Measurements from ENCODE around the gene CD70.
"Not testable (repeated sequence)": the region's sequence is repeated elsewhere in the genome, so short reads cannot be mapped to it uniquely, and the experiment has no call there.

The CD70 gene, protein sequence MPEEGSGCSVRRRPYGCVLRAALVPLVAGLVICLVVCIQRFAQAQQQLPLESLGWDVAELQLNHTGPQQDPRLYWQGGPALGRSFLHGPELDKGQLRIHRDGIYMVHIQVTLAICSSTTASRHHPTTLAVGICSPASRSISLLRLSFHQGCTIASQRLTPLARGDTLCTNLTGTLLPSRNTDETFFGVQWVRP

DNA sequence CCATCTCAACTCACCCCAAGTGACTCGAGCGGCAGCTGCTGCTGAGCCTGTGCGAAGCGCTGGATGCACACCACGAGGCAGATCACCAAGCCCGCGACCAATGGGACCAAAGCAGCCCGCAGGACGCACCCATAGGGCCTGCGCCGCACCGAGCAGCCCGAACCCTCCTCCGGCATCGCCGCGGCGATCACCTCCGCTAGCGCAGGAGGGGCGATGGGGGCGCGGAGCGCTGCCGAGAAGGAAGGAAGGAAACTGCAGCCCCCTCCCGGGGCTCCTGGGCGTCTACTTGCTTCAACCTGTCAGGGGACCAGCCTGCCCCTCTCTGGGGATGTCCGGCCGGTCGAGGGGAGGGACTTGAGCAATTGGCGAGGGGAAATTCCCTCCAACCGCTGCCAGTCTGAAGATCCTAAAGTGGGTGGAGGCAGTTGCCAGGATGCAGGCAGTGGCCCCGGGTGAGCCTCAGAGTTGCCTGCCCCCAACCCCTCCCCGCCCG lies at the start of gene CD70:
TSS of gene CD70 (minus strand) at position 324 of the 493 bp plus-strand sequence. CDS start at position 176, 148 bp downstream.
- DNase-seq, result peak in 1 of 2 experiments; percentile 43

- DNase-seq, result not testable (repeated sequence)
Measured at GRCh38 chr19:6640333-6640732, 49.4 kb upstream of the CD70 start.

GRCh38 chr19:6639439-6639838 lies 48.5 kb upstream of the CD70 start:
- no peak for DNase-seq

GRCh38 chr19:6633456-6633813 lies 42.5 kb upstream of the CD70 start:
- DNase-seq, result not testable (repeated sequence)

DNA sequence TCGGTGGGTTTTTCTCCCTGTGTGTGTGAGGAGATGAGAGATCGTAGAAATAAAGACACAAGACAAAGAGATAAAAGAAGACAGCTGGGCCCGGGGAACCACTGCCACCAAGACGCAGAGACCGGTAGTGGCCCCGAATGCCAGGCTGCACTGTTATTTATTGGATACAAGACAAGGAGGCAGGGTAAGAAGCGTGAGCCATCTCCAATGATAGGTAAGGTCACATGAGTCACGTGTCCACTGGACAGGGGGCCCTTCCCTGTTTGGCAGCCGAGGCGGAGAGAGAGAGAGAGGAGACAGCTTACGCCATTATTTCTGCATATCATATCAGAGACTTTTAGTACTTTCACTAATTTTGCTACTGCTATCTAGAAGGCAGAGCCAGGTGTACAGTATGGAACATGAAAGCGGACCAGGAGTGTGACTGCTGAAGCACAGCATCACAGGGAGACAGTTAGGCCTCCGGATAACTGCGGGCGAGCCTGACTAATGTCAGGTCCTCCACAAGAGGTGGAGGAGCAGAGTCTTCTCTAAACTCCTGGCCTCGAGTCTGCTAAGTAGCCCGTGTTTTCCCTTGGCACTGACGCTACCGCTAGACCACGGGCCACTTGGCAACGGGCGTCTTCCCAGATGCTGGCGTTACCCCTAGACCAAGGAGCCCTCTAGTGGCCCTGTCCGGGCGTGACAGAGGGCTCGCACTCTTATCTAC lies 42.0 kb upstream of the CD70 start:
- DNase-seq, result peak; percentile 30 to 51

DNA sequence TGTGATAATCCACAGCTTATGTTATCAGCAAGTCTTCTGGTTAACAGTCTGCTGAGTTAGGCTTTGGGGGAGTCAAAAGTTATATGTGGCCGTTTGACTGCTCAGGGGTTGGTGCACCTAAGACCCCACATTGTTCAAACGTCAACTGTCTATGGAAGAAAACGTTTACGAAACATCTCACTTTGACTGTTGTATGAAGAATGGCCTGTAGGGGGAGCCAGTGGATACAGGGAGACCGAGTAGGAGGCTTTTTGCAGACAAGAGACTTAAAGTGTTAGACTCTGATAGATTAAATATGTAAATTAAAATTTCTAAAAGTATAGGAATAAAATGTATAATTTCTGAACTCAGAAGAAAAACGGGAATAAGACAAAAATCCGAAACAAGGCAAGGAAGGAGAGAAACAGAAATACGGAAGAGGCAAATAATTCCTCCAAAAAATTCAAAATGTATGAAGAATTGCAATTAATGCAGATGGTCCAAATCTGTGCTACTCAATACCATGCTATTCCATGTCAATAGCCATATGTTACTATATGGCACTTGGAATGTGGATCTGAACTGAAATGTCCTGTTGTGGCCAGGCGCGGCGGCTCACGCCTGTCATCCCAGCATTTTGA lies 41.2 kb upstream of the CD70 start:
- peak; percentile 65 to 73 for DNase-seq

GRCh38 chr19:6626764-6627163 lies 35.8 kb upstream of the CD70 start:
- no peak for DNase-seq

DNA sequence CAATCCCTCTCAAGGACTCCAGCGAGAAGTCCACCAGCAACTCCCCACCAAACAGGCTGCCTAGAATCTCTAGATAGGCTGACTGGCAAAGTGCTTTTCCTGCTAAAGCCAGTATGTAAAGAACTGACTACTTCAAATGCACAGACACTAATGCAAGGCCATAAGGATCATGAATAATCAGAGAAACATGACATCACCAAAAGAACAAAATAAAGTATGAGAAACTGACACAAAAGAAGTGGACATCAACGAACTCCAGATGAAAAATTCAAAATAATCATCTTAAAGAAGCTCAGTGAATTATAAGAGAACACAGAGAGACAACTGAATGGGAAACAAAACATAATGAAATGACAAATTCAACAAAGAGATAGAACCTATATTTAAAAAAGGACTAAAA lies 26.4 kb upstream of the CD70 start:
- DNase-seq, result no peak

DNA sequence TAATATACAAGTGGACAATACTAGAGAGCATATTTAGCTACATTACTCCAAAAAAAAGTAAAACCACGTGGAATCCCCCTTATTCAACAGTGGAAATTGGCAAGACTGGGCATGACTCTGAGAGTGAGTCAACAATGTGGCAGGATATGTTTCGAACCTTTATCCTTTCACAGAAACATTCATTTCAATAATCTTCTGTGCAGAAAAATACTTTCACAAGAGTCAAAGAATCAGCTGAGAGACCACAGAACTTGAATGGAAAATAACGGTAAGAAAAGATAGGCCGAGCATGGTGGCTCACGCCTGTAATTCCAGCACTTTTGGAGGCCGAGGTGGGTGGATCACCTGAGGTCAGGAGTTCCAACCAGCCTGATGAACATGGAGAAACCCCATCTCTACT lies 25.1 kb upstream of the CD70 start:
- DNase-seq, result no peak

- no peak for DNase-seq
Measured at GRCh38 chr19:6613711-6614110, 22.8 kb upstream of the CD70 start.

- no peak for DNase-seq
Measured at GRCh38 chr19:6610934-6611852, 20.2 kb upstream of the CD70 start.

- DNase-seq, result no peak
Measured at GRCh38 chr19:6608940-6609339, 18.0 kb upstream of the CD70 start.

GRCh38 chr19:6608146-6608545 lies 17.2 kb upstream of the CD70 start:
- not testable (repeated sequence) for DNase-seq

- DNase-seq, result not testable (repeated sequence)
Measured at GRCh38 chr19:6606276-6607070, 15.5 kb upstream of the CD70 start.

DNA sequence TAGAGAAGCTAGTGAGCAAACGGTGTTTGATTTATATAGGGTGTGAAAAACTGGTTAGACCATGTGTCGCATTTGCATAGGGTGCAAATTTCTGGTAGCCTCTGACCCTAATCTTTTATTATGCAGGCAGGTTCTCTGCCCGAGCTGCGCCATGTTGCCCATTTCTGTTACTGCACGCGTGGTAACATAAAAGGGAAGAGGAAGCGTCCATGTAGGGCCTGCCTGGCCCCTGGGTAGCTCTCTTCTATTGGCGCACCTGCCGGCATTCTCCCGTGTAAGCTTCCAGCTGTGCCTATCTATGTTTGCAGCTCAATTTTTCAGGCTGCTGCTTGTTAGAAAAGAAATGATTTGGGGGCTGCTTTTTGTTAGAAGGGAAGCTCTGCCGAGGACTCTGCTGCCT lies 14.0 kb upstream of the CD70 start:
- no peak for DNase-seq

DNA sequence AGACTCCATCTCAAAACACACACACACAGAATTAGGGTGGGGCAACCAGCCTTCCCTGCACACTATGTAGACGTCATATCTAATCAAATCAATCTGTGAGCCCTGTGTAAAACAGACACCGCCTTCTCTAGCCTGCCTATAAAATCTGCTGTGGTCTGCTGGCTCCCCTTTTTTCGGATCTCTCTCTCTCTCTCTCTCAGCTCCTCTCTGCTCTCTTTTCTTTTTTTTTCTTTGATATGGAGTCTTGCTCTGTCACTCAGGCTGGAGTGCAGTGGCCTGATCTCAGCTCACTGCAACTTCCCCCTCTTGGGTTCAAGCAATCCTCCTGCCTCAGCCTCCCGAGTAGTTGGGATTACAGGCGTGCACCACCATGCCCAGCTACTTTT lies 11.8 kb upstream of the CD70 start:
- DNase-seq, result no peak

DNA sequence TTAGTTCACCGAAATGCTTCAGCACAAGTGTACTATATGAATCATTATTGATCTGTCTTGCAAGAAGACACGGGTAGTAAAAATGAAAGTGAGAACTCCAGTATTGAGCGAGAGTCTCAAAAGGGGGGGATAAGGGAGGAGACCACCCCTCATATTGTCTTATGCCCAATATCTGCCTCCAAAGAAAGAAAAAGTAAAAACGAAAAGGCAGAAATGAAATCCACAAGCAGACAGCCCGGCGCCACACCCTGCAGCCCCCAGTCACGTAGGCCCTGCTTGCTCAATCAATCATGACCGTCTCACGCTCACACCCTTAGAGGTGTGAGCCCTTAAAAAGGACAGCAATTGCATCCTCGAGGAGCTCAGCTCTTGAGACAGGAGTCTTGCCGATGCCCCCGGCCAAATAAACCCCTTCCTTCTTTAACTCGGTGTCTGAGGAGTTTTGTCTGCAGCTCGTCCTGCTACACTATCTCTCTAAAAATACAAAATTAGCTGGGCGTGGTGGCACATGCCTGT lies 10.6 kb upstream of the CD70 start:
- not testable (repeated sequence) for DNase-seq

- DNase-seq, result not testable (repeated sequence)
Measured at GRCh38 chr19:6600951-6601536, 10.1 kb upstream of the CD70 start.

GRCh38 chr19:6599866-6600454 lies 9.0 kb upstream of the CD70 start:
- DNase-seq, result no peak

DNA sequence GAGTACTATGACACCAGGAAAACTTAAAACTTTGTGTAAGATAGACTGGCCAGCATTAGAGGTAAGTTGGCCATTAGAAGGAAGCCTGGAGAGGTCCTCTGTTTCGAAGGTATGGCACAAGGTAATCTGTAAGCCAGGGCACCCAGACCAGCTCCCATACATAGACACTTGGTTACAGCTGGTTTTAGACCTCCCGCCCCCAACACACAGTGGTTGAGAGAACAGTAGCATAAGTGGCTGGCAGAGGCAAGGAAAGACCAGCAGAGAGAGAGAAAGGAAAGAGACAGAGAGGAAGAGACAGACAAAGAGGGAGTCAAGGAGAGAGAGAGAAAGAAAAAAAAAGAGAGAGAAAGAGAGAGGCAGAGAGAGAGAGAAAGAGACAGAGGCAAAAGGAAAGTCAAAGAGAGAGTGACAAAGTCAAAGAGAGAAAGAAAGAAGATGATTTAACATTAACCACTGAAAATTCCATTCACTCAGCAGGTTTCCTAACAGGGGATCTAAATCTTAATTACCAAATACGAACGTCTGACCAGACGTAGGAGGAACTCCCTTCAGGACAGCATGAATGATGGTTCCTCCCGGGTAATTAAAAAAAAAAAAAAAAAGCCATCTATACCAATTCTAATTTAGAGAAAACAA lies 7.4 kb upstream of the CD70 start:
- not testable (repeated sequence) for DNase-seq

Measured in stimulated activated CD4-positive, alpha-beta T cell treated with anti-CD3 and anti-CD28 coated beads, Interleukin-4, amount 100 ng/mL, for 4 hours (primary cell).